IMR-90 (cell line): ENCODE data around the gene SIRT5. TPM values are rescaled to one million over a fixed set of nuclear protein-coding genes. Genes with fewer than 3 reads are reported as not detected.
A peak's percentile ranks its signal among the peaks of the same experiment; 100 is the strongest.

Source experiments
- ATAC-seq: fragments of 200-7000 bp; cut with Tn5 transposase; 2 replicates; pipeline ENCODE4 v1.9.1; 2020; ENCODE audit warnings: low read depth, mild to moderate bottlenecking, moderate library complexity
- BruUV-seq: library from RNA; stranded (reverse); fragments of 400-500 nt; replicated peaks from 2 replicates; lab custom pipeline; 2021; lab: Mats Ljungman, UMichigan
- CTCF ChIA-PET: fragments of 300-600 bp; formaldehyde crosslinking; extraction: SDS; loops from one replicate; lab custom pipeline; 2021; ENCODE audit warnings: antibody characterized with exemption; lab: Yijun Ruan, JAX
- POLR2A ChIA-PET: fragments of 300-600 bp; sonication (Branson Sonifier 250); formaldehyde crosslinking; loops from one replicate; lab custom pipeline; 2022; ENCODE audit warnings: antibody characterized with exemption; ENCODE audit not compliant: unreplicated experiment; lab: Charles Lee
- DNase-seq: peaks from one replicate; pipeline ENCODE4 v3.0.0; 2013
- H2AFZ ChIP-seq: replicated peaks from 2 replicates; pipeline ENCODE3; 2013; ENCODE audit warnings: low read length, mild to moderate bottlenecking; ENCODE audit not compliant: poor library complexity
- H2AK5ac ChIP-seq: 2 replicates; pipeline ENCODE4 v1.6.1; 2013; ENCODE audit warnings: low read depth, low read length, inconsistent platforms
- H2AK9ac ChIP-seq: replicated peaks from 2 replicates; pipeline ENCODE3; 2013; ENCODE audit warnings: mild to moderate bottlenecking, low read depth, low read length, moderate library complexity; ENCODE audit not compliant: poor library complexity
- H2BK120ac ChIP-seq: 2 replicates; pipeline ENCODE4 v1.6.1; 2013; ENCODE audit warnings: low read depth, low read length, inconsistent platforms
- H2BK15ac ChIP-seq: 3 replicates; pipeline ENCODE4 v1.6.1; 2013; ENCODE audit warnings: low read depth, low read length, inconsistent platforms
- H2BK20ac ChIP-seq: 2 replicates; pipeline ENCODE4 v1.6.1; 2013; ENCODE audit warnings: low read depth, mild to moderate bottlenecking, inconsistent platforms, low read length, moderate library complexity
- H2BK5ac ChIP-seq: 2 replicates; pipeline ENCODE4 v1.6.1; 2013; ENCODE audit warnings: mild to moderate bottlenecking, low read depth, low read length, inconsistent platforms; ENCODE audit not compliant: poor library complexity, severe bottlenecking
- H3K14ac ChIP-seq: replicated peaks from 2 replicates; pipeline ENCODE4 v1.6.1; 2013; ENCODE audit warnings: low read depth, low read length, inconsistent platforms
- H3K18ac ChIP-seq: 2 replicates; pipeline ENCODE4 v1.6.1; 2013; ENCODE audit warnings: low read depth, low read length, control low read depth
- H3K23ac ChIP-seq: 2 replicates; pipeline ENCODE4 v1.6.1; 2013; ENCODE audit warnings: low read depth, low read length, inconsistent platforms
- H3K27ac ChIP-seq: 2 replicates; pipeline ENCODE4 v1.5.1; 2013; ENCODE audit warnings: mild to moderate bottlenecking, control low read depth, low read length; ENCODE audit not compliant: insufficient read depth
- H3K27me3 ChIP-seq: 2 replicates; pipeline ENCODE4 v1.6.1; 2013; ENCODE audit warnings: low read length; ENCODE audit not compliant: control insufficient read depth, insufficient read depth
- H3K36me3 ChIP-seq: 2 replicates; pipeline ENCODE4 v1.6.1; 2013; ENCODE audit warnings: low read length, mixed read lengths; ENCODE audit not compliant: control insufficient read depth, insufficient read depth
- H3K4ac ChIP-seq: 2 replicates; pipeline ENCODE4 v1.6.1; 2013; ENCODE audit warnings: low read depth, low read length, inconsistent platforms
- H3K4me1 ChIP-seq: 2 replicates; pipeline ENCODE4 v1.6.1; 2013; ENCODE audit warnings: low read length, mixed read lengths; ENCODE audit not compliant: control insufficient read depth, insufficient read depth
- H3K4me2 ChIP-seq: 2 replicates; pipeline ENCODE4 v1.6.1; 2013; ENCODE audit warnings: low read depth, mild to moderate bottlenecking, control low read depth, low read length, moderate library complexity
- H3K4me3 ChIP-seq: 2 replicates; pipeline ENCODE4 v1.5.1; 2013; ENCODE audit warnings: low read depth, mild to moderate bottlenecking, control low read depth, low read length, moderate library complexity; ENCODE audit not compliant: insufficient read depth
- H3K56ac ChIP-seq: 2 replicates; pipeline ENCODE4 v1.6.1; 2013; ENCODE audit warnings: low read length, inconsistent platforms; ENCODE audit not compliant: insufficient read depth; ENCODE audit errors: extremely low read depth
- H3K79me1 ChIP-seq, 2 experiments: 2 replicates each; pipeline ENCODE4 v1.6.1; 2013; ENCODE audit warnings: low read length in 2 of 2, inconsistent platforms in 1 of 2, low read depth in 1 of 2
- H3K9ac ChIP-seq: 2 replicates; pipeline ENCODE4 v1.6.1; 2013; ENCODE audit warnings: low read depth, low read length, control low read depth
- H3K9me1 ChIP-seq: 2 replicates; pipeline ENCODE4 v1.6.1; 2013; ENCODE audit warnings: low read length, inconsistent platforms; ENCODE audit not compliant: insufficient read depth
- H3K9me3 ChIP-seq: 2 replicates; pipeline ENCODE4 v1.6.1; 2013; ENCODE audit warnings: low read length; ENCODE audit not compliant: control insufficient read depth, insufficient read depth
- H4K20me1 ChIP-seq: 2 replicates; pipeline ENCODE4 v1.6.1; 2013; ENCODE audit warnings: low read length, inconsistent platforms; ENCODE audit not compliant: insufficient read depth
- H4K5ac ChIP-seq: 2 replicates; pipeline ENCODE4 v1.6.1; 2013; ENCODE audit warnings: mild to moderate bottlenecking, low read depth, low read length, control low read depth
- H4K8ac ChIP-seq, 2 experiments: 2 replicates each; pipeline ENCODE4 v1.6.1; 2013; ENCODE audit warnings: low read depth in 2 of 2, low read length in 2 of 2, control low read depth in 1 of 2, inconsistent platforms in 1 of 2
- H4K91ac ChIP-seq: 2 replicates; pipeline ENCODE4 v1.6.1; 2013; ENCODE audit warnings: low read depth, low read length, inconsistent platforms; ENCODE audit not compliant: insufficient read depth
- CHD1 ChIP-seq: IDR thresholded peaks from 2 replicates; pipeline ENCODE4 v1.6.1; 2012; ENCODE audit warnings: low read depth, low read length, improper control_type of control experiment
- SMC3 ChIP-seq: fragments of 150-350 bp; IDR thresholded peaks from 2 replicates; pipeline ENCODE4 v1.6.1; 2016; ENCODE audit warnings: low read depth, mild to moderate bottlenecking, antibody characterized with exemption, low read length, moderate library complexity
- WGBS, 2 experiments: methylation state at CpG; one replicate each; pipeline versions ENCODE4 v1.1.5 to v1.1.7; 2013; ENCODE audit warnings: missing lambda C conversion rate in 2 of 2; ENCODE audit not compliant: insufficient read length in 1 of 2; ENCODE audit errors: extremely low coverage in 2 of 2; 5-methylcytosine and 5-hydroxymethylcytosine counted together
- dilution Hi-C: fragments of 300-500 bp; cut with HindIII; formaldehyde crosslinking; loops from one replicate; pipeline ENCODE4 v1.14.3; 2018; ENCODE audit warnings: low sequenced_read_pairs; ENCODE audit not compliant: unreplicated experiment
- in situ Hi-C: fragments of 300-500 bp; cut with MboI; formaldehyde crosslinking; loops from 3 replicates; pipeline ENCODE4 v1.14.3; 2019; ENCODE audit warnings: low sequenced_read_pairs, inconsistent platforms, mixed read lengths
- intact Hi-C: fragments of 100-400 bp; cut with micrococcal nuclease; formaldehyde crosslinking; loops from 2 replicates; pipeline ENCODE4 v1.10.0; 2022
- polyA plus RNA-seq, 3 experiments: library from polyadenylated mRNA; depleted of rRNA; stranded (reverse); fragments of >200 nt; gene quantifications; 2 replicates each; pipeline ENCODE4 v1.2.3, GENCODE V29; 2012; ENCODE audit warnings: low replicate concordance in 1 of 3
- total RNA-seq: library from RNA; depleted of rRNA; stranded (reverse); fragments of >200 nt; gene quantifications from 2 replicates; pipeline ENCODE4 v1.2.3, GENCODE V29; 2012

SIRT5 gene
- total and polyA plus RNA-seq, 2 of the 4 experiments (the other 2 are of a cell fraction) = 4.7 to 5.2 TPM

- in situ Hi-C loops (no loop called here), intact Hi-C loops (loop anchor here (1.0 to 2.0 kb wide), 7 partner anchors 41 to 279 kb away; partner anchors contain the start of genes GFOD1 and SIRT5), dilution Hi-C loops (no loop called here)
- peak overlapping the region; percentile 82 for H3K9ac ChIP-seq
- peak overlapping the region; percentile 96 for H3K4me2 ChIP-seq
- DNase-seq = peak; percentile 35
- 0 out of 2 replicates have a peak, but pooled peaks cover 5% of the 10 kb centered on the region for H3K9me1 ChIP-seq
- peak overlapping the region; percentile 71 for H3K4ac ChIP-seq
- peaks cover 5% of the 10 kb centered on the region; the same call in 1 of the 2 replicates for H3K4me1 ChIP-seq
- peak overlapping the region; percentile 64 for H3K27ac ChIP-seq
- peak overlapping the region; percentile 65 for H3K23ac ChIP-seq
- H3K4me3 ChIP-seq = peak overlapping the region; percentile 64
- H4K91ac ChIP-seq = peak overlapping the region; percentile 67
- H2AK5ac ChIP-seq = peak overlapping the region; percentile 36
- peak overlapping the region; percentile 99 for H2AK9ac ChIP-seq
- ChIA-PET CTCF (interaction anchor here (0.6 to 2.0 kb wide), 13 partner anchors 9 to 313 kb away, joined by 3 to 8 read pairs (median 3); partner anchors contain the start of genes RANBP9 and SIRT5), POLR2A (interaction anchor here (0.6 to 1.0 kb wide), 3 partner anchors 80 to 288 kb away, joined by 3 to 7 read pairs (median 3); partner anchors contain the start of gene TBC1D7)
- no peak overlapping the region for H2BK15ac ChIP-seq
- BruUV-seq = no TSS peak
- H3K9me3 ChIP-seq = no peaks in the 10 kb centered on the region
- peak overlapping the region; percentile 73 for H2BK5ac ChIP-seq
- WGBS, 2 experiments = 0% methylated on average over 6 of the region's 14 CpGs; no CpG with 5 or more reads in 1 of the 2 experiments
- TF ChIP-seq SMC3 (no peak; the same call in 1 of the 2 replicates), CHD1 (0 out of 2 replicates have a peak, but pooled peaks have one; percentile 6)
- H4K20me1 ChIP-seq = peaks cover 9% of the 10 kb centered on the region; the same call in 1 of the 2 replicates
- H3K18ac ChIP-seq = peak overlapping the region; percentile 1; the same call in 1 of the 2 replicates
- no peak overlapping the region for H2BK20ac ChIP-seq
- H2AFZ ChIP-seq = peak overlapping the region; percentile 98
- peaks cover 16% of the 10 kb centered on the region for H3K36me3 ChIP-seq
- H2BK120ac ChIP-seq = peak overlapping the region; percentile 40
- H3K56ac ChIP-seq = peak overlapping the region; percentile 82
- no peaks in the 10 kb centered on the region for H3K27me3 ChIP-seq
- H3K79me1 ChIP-seq = peaks cover 21 to 32% of the 10 kb centered on the region in 2 experiments
- peak overlapping the region; percentile 69 for H3K14ac ChIP-seq
- ATAC-seq = peak; percentile 57
- peak overlapping the region; percentile 16 for H4K5ac ChIP-seq
- peak overlapping the region; percentile 30 to 81; a peak in 3 of 4 replicates for H4K8ac ChIP-seq
Measured at GRCh38 chr6:13615792-13616120, 41.4 kb downstream of the SIRT5 start.
